ENCODE data around the gene FSTL1. TPM values are rescaled to one million over a fixed set of nuclear protein-coding genes. Genes with fewer than 3 reads are reported as not detected.

FSTL1 gene
- polyA plus RNA-seq, 2 of the 4 experiments (the other 2 are of a cell fraction), result 57.7 to 118 TPM

- ChIA-PET CTCF (interaction anchor here (1.2 kb wide), 1 partner anchor 11 kb away, joined by 3 read pairs; no protein-coding TSS in a partner anchor), POLR2A (no interaction called here)
- Histone ChIP-seq H3K4me2 (no peak overlapping the region), H3K27ac (no peak overlapping the region), H3K4me1 (no peaks in the 10 kb centered on the region), H3K4me3 (no peak overlapping the region), H3K9me3 (no peaks in the 10 kb centered on the region)
- DNase-seq (ENCODE audit: low read depth in 1 of 2, low spot score in 1 of 2), result no peak
- WGBS (ENCODE audit: missing lambda C conversion rate), result 82% methylated on average over 2 of the region's 2 CpGs
- ATAC-seq, result no peak
- FAIRE-seq, result no peak
- TF ChIP-seq ELK1 (IDR thresholded peaks at IDR 0.05; ENCODE audit: low read depth, low read length) (no peak), KDM5A (IDR thresholded peaks at IDR 0.05) (no peak), POLR2AphosphoS2 (conservative IDR thresholded peaks at IDR 0.05; ENCODE audit: low read length) (no peak), PHF8 (IDR thresholded peaks at IDR 0.05; ENCODE audit: borderline replicate concordance, low read depth) (no peak), KDM1A (IDR thresholded peaks at IDR 0.05; ENCODE audit: low read depth) (no peak), EHF (CRISPR knock-in tag; IDR thresholded peaks at IDR 0.05) (no peak)
Observed at GRCh38 chr3:120393761-120394160, 57.0 kb downstream of the FSTL1 start.

- Histone ChIP-seq H3K4me1 (no peaks in the 10 kb centered on the region), H3K27ac (no peak overlapping the region), H3K4me3 (no peak overlapping the region), H3K4me2 (no peak overlapping the region), H3K9me3 (no peaks in the 10 kb centered on the region)
- 70% methylated on average over 4 of the region's 4 CpGs for WGBS (ENCODE audit: missing lambda C conversion rate)
- ChIA-PET POLR2A (no interaction called here), CTCF (interaction anchor here (0.6 to 1.5 kb wide), 3 partner anchors 10 to 120 kb away, joined by 3 to 5 read pairs (median 3); no protein-coding TSS in a partner anchor)
- no peak for ATAC-seq
- no peak for DNase-seq (ENCODE audit: low read depth in 1 of 2, low spot score in 1 of 2)
- no peak for TF ChIP-seq HEYL (CRISPR knock-in tag; IDR thresholded peaks at IDR 0.05)
- TF ChIP-seq FOXS1 (CRISPR knock-in tag; IDR thresholded peaks at IDR 0.05), result no peak
- TF ChIP-seq POLR2AphosphoS2 (conservative IDR thresholded peaks at IDR 0.05; ENCODE audit: low read length), result no peak
- TF ChIP-seq ZNF302 (CRISPR knock-in tag; IDR thresholded peaks at IDR 0.05), result no peak
- no peak for TF ChIP-seq HMGXB4 (CRISPR knock-in tag; IDR thresholded peaks at IDR 0.05; ENCODE audit: borderline replicate concordance)
- TF ChIP-seq CBX2 (IDR thresholded peaks at IDR 0.05; ENCODE audit: borderline replicate concordance, low read depth), result no peak
- TF ChIP-seq RAD21 (conservative IDR thresholded peaks at IDR 0.05 in 1 of 2, IDR thresholded peaks at IDR 0.05 in 1 of 2), result no peak
- no peak for TF ChIP-seq CHD2 (IDR thresholded peaks at IDR 0.05; ENCODE audit: low read length, partially characterized antibody)
- TF ChIP-seq JUNB (IDR thresholded peaks at IDR 0.05), result no peak
- no peak for TF ChIP-seq RNF2 (IDR thresholded peaks at IDR 0.05; ENCODE audit: borderline replicate concordance, low read depth)
- no peak for TF ChIP-seq SMC3 (IDR thresholded peaks at IDR 0.05)
- TF ChIP-seq POLR2A (IDR thresholded peaks at IDR 0.05; ENCODE audit: low read length), result no peak
- no peak for TF ChIP-seq REST (IDR thresholded peaks at IDR 0.05)
- no peak for TF ChIP-seq TFCP2L1 (CRISPR knock-in tag; IDR thresholded peaks at IDR 0.05)
- no peak for TF ChIP-seq EHF (CRISPR knock-in tag; IDR thresholded peaks at IDR 0.05)
- no peak for TF ChIP-seq ZSCAN20 (CRISPR knock-in tag; IDR thresholded peaks at IDR 0.05)
- TF ChIP-seq ELK1 (IDR thresholded peaks at IDR 0.05; ENCODE audit: low read depth, low read length), result no peak
- no peak for FAIRE-seq
Observed at GRCh38 chr3:120393243-120393642, 57.5 kb downstream of the FSTL1 start.
